IPS-18a (cell line): Measurements from ENCODE around the gene CYP2A6.
"Not testable (repeated sequence)": the region's sequence is repeated elsewhere in the genome, so short reads cannot be mapped to it uniquely, and the experiment has no call there.

Experiments used
- H3K27ac ChIP-seq: one replicate; pipeline ENCODE4 v1.5.1; 2013; ENCODE audit warnings: low read length
- H3K27me3 ChIP-seq: one replicate; pipeline ENCODE4 v1.6.1; 2013; ENCODE audit warnings: mild to moderate bottlenecking, low read length; ENCODE audit not compliant: control insufficient read depth, insufficient read depth
- H3K36me3 ChIP-seq: one replicate; pipeline ENCODE4 v1.6.1; 2013; ENCODE audit warnings: low read depth, low read length; ENCODE audit not compliant: control insufficient read depth
- H3K4me1 ChIP-seq: one replicate; pipeline ENCODE4 v1.6.1; 2013; ENCODE audit warnings: low read depth, low read length; ENCODE audit not compliant: control insufficient read depth
- H3K4me3 ChIP-seq: one replicate; pipeline ENCODE4 v1.5.1; 2013; ENCODE audit warnings: low read length
- H3K9ac ChIP-seq: one replicate; pipeline ENCODE4 v1.6.1; 2013; ENCODE audit warnings: mild to moderate bottlenecking, low read length, moderate library complexity
- H3K9me3 ChIP-seq: one replicate; pipeline ENCODE4 v1.6.1; 2013; ENCODE audit warnings: low read depth, low read length; ENCODE audit not compliant: control insufficient read depth

CYP2A6 gene

GRCh38 chr19:40810649-40811408, 39.4 kb downstream of the CYP2A6 start:
- H3K27ac ChIP-seq, H3K9me3 ChIP-seq, H3K9ac ChIP-seq: not testable (repeated sequence)
- H3K27me3 ChIP-seq = peaks cover 14% of the 10 kb centered on the region
- peak overlapping the region; percentile 51 for H3K4me3 ChIP-seq
- peaks cover 18% of the 10 kb centered on the region for H3K36me3 ChIP-seq
- H3K4me1 ChIP-seq = peaks cover 22% of the 10 kb centered on the region

- Histone ChIP-seq H3K36me3 (peaks cover 22% of the 10 kb centered on the region), H3K9ac (no peak overlapping the region), H3K9me3 (no peaks in the 10 kb centered on the region), H3K27me3 (peaks cover 14% of the 10 kb centered on the region), H3K4me1 (peaks cover 26% of the 10 kb centered on the region), H3K27ac (no peak overlapping the region), H3K4me3 (peak overlapping the region; percentile 51)
Observed at GRCh38 chr19:40810160-40810559, 40.1 kb downstream of the CYP2A6 start.

- Histone ChIP-seq H3K27ac (no peak overlapping the region), H3K4me3 (peak overlapping the region; percentile 51), H3K27me3 (peaks cover 14% of the 10 kb centered on the region), H3K36me3 (peaks cover 28% of the 10 kb centered on the region), H3K4me1 (peaks cover 27% of the 10 kb centered on the region), H3K9ac (no peak overlapping the region), H3K9me3 (no peaks in the 10 kb centered on the region)
Observed at GRCh38 chr19:40809358-40810086, 40.7 kb downstream of the CYP2A6 start.

- H3K36me3 ChIP-seq = peaks cover 33% of the 10 kb centered on the region
- H3K27ac ChIP-seq = no peak overlapping the region
- H3K27me3 ChIP-seq = peaks cover 14% of the 10 kb centered on the region
- H3K4me1 ChIP-seq = peaks cover 37% of the 10 kb centered on the region
- no peaks in the 10 kb centered on the region for H3K9me3 ChIP-seq
- H3K9ac ChIP-seq = no peak overlapping the region
- H3K4me3 ChIP-seq = no peak overlapping the region
Observed at GRCh38 chr19:40808497-40808896, 41.8 kb downstream of the CYP2A6 start.

GRCh38 chr19:40808021-40808325, 42.3 kb downstream of the CYP2A6 start:
- Histone ChIP-seq H3K27me3 (peaks cover 13% of the 10 kb centered on the region), H3K36me3 (peaks cover 38% of the 10 kb centered on the region), H3K9me3 (no peaks in the 10 kb centered on the region), H3K4me3 (no peak overlapping the region), H3K9ac (no peak overlapping the region), H3K27ac (no peak overlapping the region), H3K4me1 (peaks cover 42% of the 10 kb centered on the region)

GRCh38 chr19:40807147-40808020, 42.9 kb downstream of the CYP2A6 start:
- H3K9me3 ChIP-seq = no peaks in the 10 kb centered on the region
- H3K9ac ChIP-seq = no peak overlapping the region
- no peak overlapping the region for H3K4me3 ChIP-seq
- peaks cover 44% of the 10 kb centered on the region for H3K4me1 ChIP-seq
- peaks cover 43% of the 10 kb centered on the region for H3K36me3 ChIP-seq
- H3K27me3 ChIP-seq = peaks cover 10% of the 10 kb centered on the region
- H3K27ac ChIP-seq = no peak overlapping the region

DNA sequence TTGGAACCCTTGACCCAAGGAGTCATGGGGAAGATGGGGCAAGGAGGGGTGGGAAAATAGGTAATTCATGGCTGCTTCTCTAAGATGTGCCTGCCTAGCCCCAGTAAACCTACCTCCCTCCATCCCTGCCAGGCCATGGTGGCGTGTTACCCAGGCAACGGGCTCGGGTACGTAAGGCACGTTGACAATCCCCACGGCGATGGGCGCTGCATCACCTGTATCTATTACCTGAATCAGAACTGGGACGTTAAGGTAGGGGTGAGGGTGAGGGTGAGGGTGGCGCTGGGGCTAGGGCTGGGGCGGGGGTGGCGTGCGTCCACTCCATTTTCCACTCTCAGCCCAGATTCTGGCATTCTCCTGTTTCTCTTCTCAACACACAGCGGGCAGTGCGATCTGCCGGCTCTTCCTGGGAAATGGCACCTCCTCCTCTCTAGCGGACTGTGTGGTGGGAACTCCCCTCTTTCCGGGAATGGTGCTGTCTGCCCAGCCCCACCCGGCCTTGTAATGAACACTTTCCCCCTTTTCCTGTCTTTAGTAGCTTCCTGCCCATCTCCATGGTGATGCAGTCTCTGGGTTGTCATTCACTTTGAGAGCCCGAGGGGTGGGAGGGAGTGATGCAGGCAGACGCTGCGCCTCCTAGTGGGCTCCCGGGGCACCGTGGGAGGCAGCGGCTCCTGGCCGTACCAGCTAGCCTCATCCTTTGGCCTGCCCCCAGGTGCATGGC, 43.7 kb downstream of the CYP2A6 start:
- Histone ChIP-seq H3K9me3 (no peaks in the 10 kb centered on the region), H3K36me3 (peaks cover 50% of the 10 kb centered on the region), H3K27ac (peak overlapping the region; percentile 79), H3K4me1 (peaks cover 44% of the 10 kb centered on the region), H3K27me3 (peaks cover 3% of the 10 kb centered on the region), H3K4me3 (peak overlapping the region; percentile 41), H3K9ac (no peak overlapping the region)

DNA sequence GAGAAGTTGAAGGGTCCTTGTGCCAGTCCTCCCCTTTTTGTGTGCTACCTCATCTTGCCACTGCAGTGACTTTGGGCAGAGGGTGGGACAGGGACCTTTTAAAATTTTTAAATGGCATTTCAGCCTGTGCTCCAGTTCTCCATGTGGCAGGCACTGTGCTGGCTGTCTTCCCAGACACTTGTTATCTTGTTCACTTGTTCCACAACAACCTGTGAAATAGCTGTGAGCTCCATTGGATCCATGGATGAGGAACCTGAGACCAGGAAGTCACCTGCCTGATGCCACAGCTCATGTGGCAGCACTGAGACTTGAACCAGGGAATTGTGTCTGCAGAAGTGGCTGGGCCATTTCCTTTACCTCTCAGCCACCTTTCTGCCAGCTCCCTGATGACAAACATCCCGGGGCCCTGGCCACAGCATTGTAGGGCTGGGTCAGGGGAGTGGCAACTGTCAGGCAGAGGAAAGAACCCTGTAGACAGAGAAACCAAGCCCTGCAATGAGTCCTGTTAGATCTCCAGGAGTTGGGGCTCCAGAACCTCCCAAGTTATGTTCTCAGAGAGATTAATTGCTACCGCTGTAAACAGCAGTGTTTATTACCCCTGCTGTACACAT, 44.9 kb downstream of the CYP2A6 start:
- Histone ChIP-seq H3K9ac (no peak overlapping the region), H3K4me1 (peaks cover 40% of the 10 kb centered on the region)

DNA sequence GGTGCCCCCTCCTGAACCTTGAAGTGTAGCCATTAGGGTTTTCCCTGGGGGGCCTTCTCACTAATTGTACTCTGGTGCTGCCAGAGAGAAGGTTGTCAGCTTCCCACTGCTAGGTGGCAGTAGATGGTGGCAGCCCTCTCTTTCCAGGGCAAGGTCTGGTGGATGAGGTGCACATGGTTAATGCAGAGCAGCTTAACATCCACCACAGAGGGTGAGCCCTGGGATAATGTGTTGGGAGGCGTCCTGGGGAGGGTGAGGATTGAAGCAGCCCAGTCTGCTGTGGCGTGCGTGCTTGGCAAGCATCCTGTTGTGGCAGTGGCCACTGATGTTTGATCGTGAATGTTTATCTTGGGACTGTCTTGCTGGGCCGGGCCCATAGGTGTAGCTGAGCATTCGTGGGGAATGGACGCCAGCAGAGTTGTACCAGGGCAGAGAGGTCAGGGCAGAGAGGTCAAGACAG, 45.4 kb downstream of the CYP2A6 start:
- no peak overlapping the region for H3K4me3 ChIP-seq
- H3K27me3 ChIP-seq = no peaks in the 10 kb centered on the region
- H3K9ac ChIP-seq = peak overlapping the region; percentile 7
- peaks cover 60% of the 10 kb centered on the region for H3K36me3 ChIP-seq
- peaks cover 36% of the 10 kb centered on the region for H3K4me1 ChIP-seq
- H3K9me3 ChIP-seq = no peaks in the 10 kb centered on the region
- H3K27ac ChIP-seq = no peak overlapping the region

More for the DNA sequence above, 44.9 kb downstream of the CYP2A6 start:
- H3K36me3 ChIP-seq = peaks cover 60% of the 10 kb centered on the region
- no peak overlapping the region for H3K27ac ChIP-seq
- no peaks in the 10 kb centered on the region for H3K9me3 ChIP-seq
- H3K4me3 ChIP-seq = no peak overlapping the region
- no peaks in the 10 kb centered on the region for H3K27me3 ChIP-seq

DNA sequence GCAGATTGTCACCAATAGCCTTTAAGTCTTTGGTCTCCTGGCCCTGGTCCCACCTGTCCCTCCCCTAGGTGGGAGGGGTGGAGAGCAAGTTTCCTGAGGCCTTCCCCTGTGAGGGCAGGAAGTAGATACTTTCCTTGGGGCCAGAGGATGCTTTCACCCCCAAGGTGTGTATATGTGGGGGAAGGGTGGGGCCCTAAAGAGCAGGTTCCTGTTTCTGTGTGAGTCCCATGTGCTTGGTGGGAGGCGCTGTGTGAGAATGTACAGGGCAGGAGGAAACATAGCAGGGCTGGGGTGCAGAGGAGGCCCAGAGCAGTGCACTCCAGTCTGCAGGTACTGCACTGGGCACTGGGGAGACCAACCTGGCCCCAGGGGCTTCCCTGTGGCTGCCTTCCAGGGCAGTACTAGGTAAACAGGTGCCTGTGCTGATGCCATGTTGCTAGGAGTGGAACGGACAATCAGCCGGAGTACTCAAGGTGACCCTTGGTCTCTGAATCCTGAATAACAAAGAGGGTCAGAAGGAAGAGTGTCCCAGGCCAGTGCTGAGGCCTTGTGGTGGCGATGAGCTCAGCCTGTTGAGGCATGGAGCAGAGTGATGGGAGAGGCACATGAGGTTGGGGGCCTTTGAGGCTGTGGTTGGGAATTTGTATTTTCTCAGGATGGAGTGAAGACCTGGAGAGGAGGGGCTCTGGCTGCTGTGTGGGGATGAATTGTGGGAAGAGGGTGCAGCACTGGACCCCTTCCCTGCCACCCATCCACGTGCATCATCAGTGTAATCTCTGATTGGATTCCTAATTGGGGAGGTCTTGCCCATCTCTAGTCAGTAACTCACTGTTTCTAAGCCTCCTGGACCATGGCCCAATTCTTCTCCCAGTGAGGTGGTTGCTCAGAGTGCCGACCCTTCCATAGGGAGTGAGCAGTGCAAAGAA, 46.1 kb downstream of the CYP2A6 start:
- Histone ChIP-seq H3K27me3 (no peaks in the 10 kb centered on the region), H3K9ac (peak overlapping the region; percentile 7), H3K27ac (no peak overlapping the region), H3K4me3 (no peak overlapping the region), H3K36me3 (peaks cover 58% of the 10 kb centered on the region), H3K9me3 (no peaks in the 10 kb centered on the region), H3K4me1 (peaks cover 35% of the 10 kb centered on the region)
